WERI-Rb-1 (cell line): Measurements from ENCODE around the gene TMEM170B.

Experiments used
- DNase-seq: peaks from one replicate; pipeline ENCODE4 v3.0.0-alpha.2; 2020
- H3K27ac ChIP-seq: fragments of 250-450 bp; sonication (Bioruptor Pico); 2 replicates; pipeline ENCODE4 v1.5.1; 2020; ENCODE audit warnings: mild to moderate bottlenecking, moderate library complexity
- H3K27me3 ChIP-seq: fragments of 250-450 bp; sonication (Bioruptor Pico); 2 replicates; pipeline ENCODE4 v1.5.1; 2021; ENCODE audit warnings: mild to moderate bottlenecking, low read depth, moderate library complexity; ENCODE audit not compliant: insufficient read depth, severe bottlenecking
- H3K36me3 ChIP-seq: fragments of 250-450 bp; sonication (Bioruptor Pico); 2 replicates; pipeline ENCODE4 v1.5.1; 2020; ENCODE audit warnings: mild to moderate bottlenecking, moderate library complexity
- H3K4me3 ChIP-seq: 2 replicates; pipeline ENCODE4 v1.5.1; 2011; ENCODE audit warnings: low read depth, mild to moderate bottlenecking, control low read depth, low read length
- H3K9me3 ChIP-seq: fragments of 250-450 bp; sonication (Bioruptor Pico); 2 replicates; pipeline ENCODE4 v1.5.1; 2021; ENCODE audit warnings: mild to moderate bottlenecking, moderate library complexity; ENCODE audit not compliant: severe bottlenecking
- TF ChIP-seq, protein P1 (sequence below): IDR thresholded peaks from 2 replicates; pipeline ENCODE4 v1.5.1; 2011; ENCODE audit warnings: low read depth, mild to moderate bottlenecking, control low read depth, inconsistent platforms, low read length

The TMEM170B gene

DNA sequence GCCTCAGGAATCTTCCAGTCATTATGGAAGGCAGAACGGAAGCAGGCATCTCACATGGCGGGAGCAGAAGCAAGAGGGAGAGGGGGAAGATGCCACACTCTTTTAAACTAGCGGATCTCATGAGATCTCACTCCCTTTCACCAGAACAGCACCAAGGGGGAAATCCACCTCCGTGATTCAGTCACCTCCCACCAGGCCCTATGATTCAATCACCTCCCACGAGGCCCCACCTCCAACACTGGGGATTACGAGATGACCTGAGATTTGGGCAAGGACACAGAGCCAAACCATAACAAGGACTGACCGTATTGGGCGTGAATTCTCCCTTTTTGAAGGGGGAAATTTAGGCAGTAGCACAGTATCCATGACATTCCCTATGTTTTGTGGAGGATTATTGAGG, 88.8 kb downstream of the TMEM170B start:
- H3K27me3 ChIP-seq, result no peaks in the 10 kb centered on the region
- TF ChIP-seq, protein P1, sequence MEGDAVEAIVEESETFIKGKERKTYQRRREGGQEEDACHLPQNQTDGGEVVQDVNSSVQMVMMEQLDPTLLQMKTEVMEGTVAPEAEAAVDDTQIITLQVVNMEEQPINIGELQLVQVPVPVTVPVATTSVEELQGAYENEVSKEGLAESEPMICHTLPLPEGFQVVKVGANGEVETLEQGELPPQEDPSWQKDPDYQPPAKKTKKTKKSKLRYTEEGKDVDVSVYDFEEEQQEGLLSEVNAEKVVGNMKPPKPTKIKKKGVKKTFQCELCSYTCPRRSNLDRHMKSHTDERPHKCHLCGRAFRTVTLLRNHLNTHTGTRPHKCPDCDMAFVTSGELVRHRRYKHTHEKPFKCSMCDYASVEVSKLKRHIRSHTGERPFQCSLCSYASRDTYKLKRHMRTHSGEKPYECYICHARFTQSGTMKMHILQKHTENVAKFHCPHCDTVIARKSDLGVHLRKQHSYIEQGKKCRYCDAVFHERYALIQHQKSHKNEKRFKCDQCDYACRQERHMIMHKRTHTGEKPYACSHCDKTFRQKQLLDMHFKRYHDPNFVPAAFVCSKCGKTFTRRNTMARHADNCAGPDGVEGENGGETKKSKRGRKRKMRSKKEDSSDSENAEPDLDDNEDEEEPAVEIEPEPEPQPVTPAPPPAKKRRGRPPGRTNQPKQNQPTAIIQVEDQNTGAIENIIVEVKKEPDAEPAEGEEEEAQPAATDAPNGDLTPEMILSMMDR, result no peak
- no peaks in the 10 kb centered on the region for H3K36me3 ChIP-seq
- no peak for DNase-seq
- no peak overlapping the region for H3K27ac ChIP-seq
- H3K9me3 ChIP-seq, result peaks cover 3% of the 10 kb centered on the region
- no peak overlapping the region for H3K4me3 ChIP-seq

DNA sequence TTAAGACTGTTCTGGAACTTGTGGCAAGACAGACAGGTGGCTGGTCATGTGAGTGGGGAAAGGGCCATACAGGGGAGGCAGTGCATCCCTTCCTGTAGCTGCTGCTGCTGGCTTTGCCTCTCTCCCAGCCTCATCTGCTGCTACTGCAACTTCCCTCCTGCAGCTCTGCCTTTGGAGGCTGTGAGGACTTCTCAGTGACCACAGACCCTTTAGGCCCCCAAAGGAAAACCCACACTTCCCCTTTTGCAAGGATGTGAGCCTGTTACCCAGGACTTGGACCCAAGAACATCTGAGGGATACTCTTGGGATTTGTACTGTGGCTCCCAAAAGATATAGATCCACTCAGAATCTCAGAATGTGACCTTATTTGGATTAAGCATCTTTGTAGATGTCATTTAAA, 91.0 kb downstream of the TMEM170B start:
- no peaks in the 10 kb centered on the region for H3K27me3 ChIP-seq
- no peaks in the 10 kb centered on the region for H3K36me3 ChIP-seq
- H3K9me3 ChIP-seq, result peaks cover 3% of the 10 kb centered on the region
- TF ChIP-seq, protein P1, result no peak
- no peak overlapping the region for H3K4me3 ChIP-seq
- DNase-seq, result no peak
- H3K27ac ChIP-seq, result no peak overlapping the region

DNA sequence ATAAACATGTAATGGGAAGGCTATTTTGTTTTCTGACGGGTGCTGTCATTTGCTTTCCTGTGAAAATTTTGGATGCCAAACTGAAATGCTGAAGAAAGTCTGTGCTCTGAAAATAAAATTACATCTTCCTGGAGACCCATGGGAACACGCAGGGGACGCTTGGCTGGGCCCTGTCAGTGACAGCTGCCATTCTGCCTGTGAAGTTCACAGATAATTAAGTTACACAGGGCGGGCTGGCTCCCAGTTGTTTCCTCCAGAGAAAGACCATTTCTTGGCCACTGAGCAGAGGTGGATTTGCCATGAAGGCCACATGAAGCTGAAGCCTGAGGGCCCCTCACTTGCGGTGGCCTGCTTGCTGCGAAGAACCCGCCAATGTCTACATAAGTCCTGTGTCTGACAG, 93.5 kb downstream of the TMEM170B start:
- Histone ChIP-seq H3K9me3 (no peaks in the 10 kb centered on the region), H3K27ac (no peak overlapping the region), H3K4me3 (no peak overlapping the region), H3K27me3 (no peaks in the 10 kb centered on the region), H3K36me3 (no peaks in the 10 kb centered on the region)
- TF ChIP-seq, protein P1, result no peak
- DNase-seq, result no peak

DNA sequence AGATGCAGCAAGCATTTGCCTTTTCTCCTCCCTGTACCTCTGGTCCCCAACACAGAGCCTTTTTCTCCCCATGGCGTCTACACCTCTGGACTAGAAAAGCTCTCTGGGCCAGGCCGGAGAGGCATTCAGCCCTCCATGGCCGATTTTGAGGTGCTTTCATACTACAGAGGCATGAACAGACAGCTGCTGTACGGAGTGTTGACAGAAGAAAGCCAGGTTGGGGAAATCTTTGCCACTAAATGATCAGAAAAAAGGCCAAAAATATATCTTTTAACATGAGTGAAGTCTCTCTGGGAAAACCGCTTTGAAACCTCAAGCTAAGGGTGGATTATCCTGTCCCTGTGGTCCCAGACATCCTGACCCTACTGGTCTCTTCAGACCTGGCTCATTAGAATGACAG, 94.0 kb downstream of the TMEM170B start:
- no peak for DNase-seq
- no peaks in the 10 kb centered on the region for H3K36me3 ChIP-seq
- TF ChIP-seq, protein P1, result no peak
- H3K4me3 ChIP-seq, result no peak overlapping the region
- no peaks in the 10 kb centered on the region for H3K9me3 ChIP-seq
- no peak overlapping the region for H3K27ac ChIP-seq
- no peaks in the 10 kb centered on the region for H3K27me3 ChIP-seq

DNA sequence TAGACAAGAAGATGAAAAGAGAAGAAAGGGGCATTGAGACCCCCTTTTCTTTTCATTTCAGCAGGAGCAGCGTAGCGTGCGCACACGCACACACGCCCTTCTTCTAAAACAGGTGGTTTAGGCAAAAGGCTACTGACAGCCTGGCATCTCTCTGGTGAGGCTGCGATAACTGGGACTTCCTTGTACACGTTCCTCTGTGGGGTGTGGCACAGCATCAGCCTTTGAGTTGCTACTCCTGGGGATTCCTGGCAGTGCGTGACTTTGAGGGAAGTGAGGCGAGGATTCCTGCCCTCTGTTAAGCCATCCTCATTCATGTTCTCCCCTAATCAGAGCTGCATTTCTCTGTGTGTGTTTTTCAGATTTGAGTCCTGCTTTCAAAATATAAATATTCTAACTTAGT, 94.7 kb downstream of the TMEM170B start:
- TF ChIP-seq, protein P1, result no peak
- Histone ChIP-seq H3K4me3 (no peak overlapping the region), H3K9me3 (no peaks in the 10 kb centered on the region), H3K27me3 (no peaks in the 10 kb centered on the region), H3K27ac (no peak overlapping the region), H3K36me3 (no peaks in the 10 kb centered on the region)
- no peak for DNase-seq

DNA sequence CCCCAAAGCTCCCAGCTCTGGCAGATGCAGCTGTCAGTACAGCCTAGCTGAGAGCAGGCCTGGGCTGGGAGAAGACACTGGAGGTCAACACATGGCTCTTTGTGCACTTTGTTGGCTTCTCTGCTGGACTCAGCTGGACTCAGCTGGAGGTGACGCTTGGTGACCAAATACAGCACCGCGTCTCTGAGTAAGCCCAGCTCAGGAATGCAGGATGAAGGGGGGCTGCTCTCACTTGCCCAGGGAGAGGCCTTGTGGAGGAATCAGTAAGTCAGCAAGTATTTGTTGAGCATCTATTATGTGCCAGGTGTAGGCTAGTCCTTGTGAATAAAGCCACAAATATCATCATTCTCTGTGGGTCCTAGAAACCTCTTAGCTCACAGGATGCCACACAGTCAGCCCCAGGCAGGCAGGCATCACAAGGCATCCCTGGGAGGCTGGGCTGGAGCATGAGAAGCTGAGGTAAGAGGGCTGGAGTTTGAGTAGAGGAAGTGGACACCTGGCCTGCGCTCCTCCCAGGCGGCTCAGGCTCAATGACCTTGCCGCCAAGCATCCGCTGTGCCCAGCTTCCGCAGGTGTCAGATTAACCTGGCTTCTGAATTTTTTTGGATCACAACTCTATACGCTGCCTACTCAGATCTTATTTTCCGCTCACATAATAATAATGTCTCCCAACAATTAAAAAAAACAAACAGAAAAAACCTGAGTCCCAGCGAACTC, 95.4 kb downstream of the TMEM170B start:
- Histone ChIP-seq H3K9me3 (no peaks in the 10 kb centered on the region), H3K27ac (no peak overlapping the region), H3K27me3 (no peaks in the 10 kb centered on the region), H3K36me3 (no peaks in the 10 kb centered on the region), H3K4me3 (no peak overlapping the region)
- TF ChIP-seq, protein P1, result no peak
- DNase-seq, result no peak
